Mesodermal cell (in vitro differentiated cells): Measurements from ENCODE around the gene PARVG.

ENCODE experiments used
- H3K27ac ChIP-seq: 2 replicates; pipeline ENCODE4 v1.7.0; 2013; ENCODE audit warnings: mild to moderate bottlenecking, low read depth, low read length, moderate library complexity; ENCODE audit not compliant: severe bottlenecking
- H3K36me3 ChIP-seq: 2 replicates; pipeline ENCODE4 v1.7.1; 2013; ENCODE audit warnings: mild to moderate bottlenecking, low read length, moderate library complexity; ENCODE audit not compliant: control insufficient read depth, insufficient read depth
- H3K4me1 ChIP-seq: one replicate; pipeline ENCODE4 v1.7.1; 2013; ENCODE audit warnings: mild to moderate bottlenecking, low read length; ENCODE audit not compliant: insufficient read depth, control insufficient read depth, poor library complexity, severe bottlenecking
- H3K4me3 ChIP-seq: 2 replicates; pipeline ENCODE4 v1.7.0; 2013; ENCODE audit warnings: low read length, control low read depth, mild to moderate bottlenecking; ENCODE audit not compliant: insufficient read depth, poor library complexity, severe bottlenecking; ENCODE audit errors: extremely low read depth
- H3K9me3 ChIP-seq: 2 replicates; pipeline ENCODE4 v1.7.1; 2013; ENCODE audit warnings: mild to moderate bottlenecking, low read length, moderate library complexity; ENCODE audit not compliant: control insufficient read depth
- WGBS, 2 experiments: methylation state at CpG; one replicate each; pipeline ENCODE4 v1.1.5; 2013; ENCODE audit warnings: missing lambda C conversion rate in 2 of 2; ENCODE audit not compliant: insufficient coverage in 2 of 2; 5-methylcytosine and 5-hydroxymethylcytosine counted together

Gene PARVG

GRCh38 chr22:44196241-44196640 lies 15.5 kb downstream of the PARVG start:
- no peaks in the 10 kb centered on the region for H3K9me3 ChIP-seq
- no peaks in the 10 kb centered on the region for H3K4me1 ChIP-seq
- H3K4me3 ChIP-seq, result no peak overlapping the region
- no peaks in the 10 kb centered on the region for H3K36me3 ChIP-seq
- no peak overlapping the region for H3K27ac ChIP-seq
- WGBS, 2 experiments, result 68 to 85% methylated on average over 8 of the region's 9 CpGs

GRCh38 chr22:44196731-44197131 lies 16.0 kb downstream of the PARVG start:
- H3K4me3 ChIP-seq, result no peak overlapping the region
- WGBS, 2 experiments, result 86 to 88% methylated on average over 7 to 10 of the region's 10 CpGs
- H3K4me1 ChIP-seq, result no peaks in the 10 kb centered on the region
- no peak overlapping the region for H3K27ac ChIP-seq
- H3K9me3 ChIP-seq, result no peaks in the 10 kb centered on the region
- H3K36me3 ChIP-seq, result no peaks in the 10 kb centered on the region

- H3K4me3 ChIP-seq, result no peak overlapping the region
- no peaks in the 10 kb centered on the region for H3K9me3 ChIP-seq
- no peaks in the 10 kb centered on the region for H3K36me3 ChIP-seq
- no peaks in the 10 kb centered on the region for H3K4me1 ChIP-seq
- no CpG with 5 or more reads among the region's 2 CpGs for whole genome bisulfite sequencing, 2 experiments
- no peak overlapping the region for H3K27ac ChIP-seq
Measured at GRCh38 chr22:44197271-44197670, 16.5 kb downstream of the PARVG start.

- H3K27ac ChIP-seq, result no peak overlapping the region
- H3K9me3 ChIP-seq, result no peaks in the 10 kb centered on the region
- H3K4me1 ChIP-seq, result no peaks in the 10 kb centered on the region
- no peaks in the 10 kb centered on the region for H3K36me3 ChIP-seq
- no peak overlapping the region for H3K4me3 ChIP-seq
- WGBS, 2 experiments, result 77 to 83% methylated on average over 2 of the region's 2 CpGs
Measured at GRCh38 chr22:44199164-44199563, 18.4 kb downstream of the PARVG start.

- no peaks in the 10 kb centered on the region for H3K36me3 ChIP-seq
- no peaks in the 10 kb centered on the region for H3K4me1 ChIP-seq
- no peak overlapping the region for H3K4me3 ChIP-seq
- WGBS, 2 experiments, result 87 to 100% methylated on average over 5 of the region's 5 CpGs
- H3K27ac ChIP-seq, result no peak overlapping the region
- H3K9me3 ChIP-seq, result no peaks in the 10 kb centered on the region
Measured at GRCh38 chr22:44199866-44200265, 19.1 kb downstream of the PARVG start.

- Histone ChIP-seq H3K27ac (no peak overlapping the region), H3K4me3 (no peak overlapping the region), H3K36me3 (no peaks in the 10 kb centered on the region), H3K4me1 (no peaks in the 10 kb centered on the region), H3K9me3 (no peaks in the 10 kb centered on the region)
- whole genome bisulfite sequencing, 2 experiments, result 91 to 95% methylated on average over 5 to 6 of the region's 6 CpGs
Measured at GRCh38 chr22:44200451-44200850, 19.7 kb downstream of the PARVG start.

GRCh38 chr22:44200855-44201550 lies 20.3 kb downstream of the PARVG start:
- no peaks in the 10 kb centered on the region for H3K36me3 ChIP-seq
- no peak overlapping the region for H3K4me3 ChIP-seq
- H3K27ac ChIP-seq, result no peak overlapping the region
- H3K4me1 ChIP-seq, result no peaks in the 10 kb centered on the region
- WGBS, 2 experiments, result 91 to 96% methylated on average over 12 to 17 of the region's 17 CpGs
- no peaks in the 10 kb centered on the region for H3K9me3 ChIP-seq

- Histone ChIP-seq H3K9me3 (no peaks in the 10 kb centered on the region), H3K4me3 (no peak overlapping the region), H3K4me1 (no peaks in the 10 kb centered on the region), H3K36me3 (no peaks in the 10 kb centered on the region), H3K27ac (no peak overlapping the region)
- 95% methylated on average over 9 to 10 of the region's 12 CpGs for WGBS, 2 experiments
Measured at GRCh38 chr22:44201665-44202064, 20.9 kb downstream of the PARVG start.

GRCh38 chr22:44202261-44202789 lies 21.6 kb downstream of the PARVG start:
- Histone ChIP-seq H3K4me1 (no peaks in the 10 kb centered on the region), H3K36me3 (no peaks in the 10 kb centered on the region), H3K4me3 (no peak overlapping the region), H3K27ac (no peak overlapping the region), H3K9me3 (no peaks in the 10 kb centered on the region)
- WGBS, 2 experiments, result 81 to 86% methylated on average over 8 to 11 of the region's 11 CpGs

GRCh38 chr22:44203203-44203602 lies 22.5 kb downstream of the PARVG start:
- Histone ChIP-seq H3K9me3 (no peaks in the 10 kb centered on the region), H3K4me3 (no peak overlapping the region), H3K4me1 (no peaks in the 10 kb centered on the region), H3K36me3 (no peaks in the 10 kb centered on the region), H3K27ac (no peak overlapping the region)
- 88 to 91% methylated on average over 5 of the region's 6 CpGs for WGBS, 2 experiments

GRCh38 chr22:44204739-44205515 lies 24.2 kb downstream of the PARVG start:
- no peaks in the 10 kb centered on the region for H3K36me3 ChIP-seq
- no peaks in the 10 kb centered on the region for H3K9me3 ChIP-seq
- H3K4me1 ChIP-seq, result no peaks in the 10 kb centered on the region
- WGBS, 2 experiments, result 92 to 95% methylated on average over 10 to 15 of the region's 16 CpGs
- no peak overlapping the region for H3K4me3 ChIP-seq
- H3K27ac ChIP-seq, result no peak overlapping the region
